NCI-H526 (cell line): ENCODE results near the gene ZBTB48.
"Not testable (repeated sequence)": the region's sequence is repeated elsewhere in the genome, so short reads cannot be mapped to it uniquely, and the experiment has no call there.

Experiments used
- DNase-seq, 2 experiments: peaks; one replicate each; lab custom pipeline; 2025; lab: John Stamatoyannopoulos, UW

The ZBTB48 gene

GRCh38 chr1:6632588-6633514, 53.1 kb downstream of the ZBTB48 start:
- DNase-seq = no peak

GRCh38 chr1:6634371-6635052, 54.7 kb downstream of the ZBTB48 start:
- peak; percentile 6 to 82 for DNase-seq

GRCh38 chr1:6635161-6635909, 55.5 kb downstream of the ZBTB48 start:
- DNase-seq = no peak

GRCh38 chr1:6635910-6636760, 56.3 kb downstream of the ZBTB48 start:
- no peak for DNase-seq

- not testable (repeated sequence) for DNase-seq
Observed at GRCh38 chr1:6636778-6637177, 57.0 kb downstream of the ZBTB48 start.

GRCh38 chr1:6637770-6638169, 58.0 kb downstream of the ZBTB48 start:
- no peak for DNase-seq

GRCh38 chr1:6638226-6638625, 58.4 kb downstream of the ZBTB48 start:
- DNase-seq = no peak
